Measurements from ENCODE around the gene METRN. TPM values are rescaled to one million over a fixed set of nuclear protein-coding genes. Genes with fewer than 3 reads are reported as not detected.

METRN gene
- total RNA-seq, 1 donor from 2014 or later: 32.2 TPM

DNA sequence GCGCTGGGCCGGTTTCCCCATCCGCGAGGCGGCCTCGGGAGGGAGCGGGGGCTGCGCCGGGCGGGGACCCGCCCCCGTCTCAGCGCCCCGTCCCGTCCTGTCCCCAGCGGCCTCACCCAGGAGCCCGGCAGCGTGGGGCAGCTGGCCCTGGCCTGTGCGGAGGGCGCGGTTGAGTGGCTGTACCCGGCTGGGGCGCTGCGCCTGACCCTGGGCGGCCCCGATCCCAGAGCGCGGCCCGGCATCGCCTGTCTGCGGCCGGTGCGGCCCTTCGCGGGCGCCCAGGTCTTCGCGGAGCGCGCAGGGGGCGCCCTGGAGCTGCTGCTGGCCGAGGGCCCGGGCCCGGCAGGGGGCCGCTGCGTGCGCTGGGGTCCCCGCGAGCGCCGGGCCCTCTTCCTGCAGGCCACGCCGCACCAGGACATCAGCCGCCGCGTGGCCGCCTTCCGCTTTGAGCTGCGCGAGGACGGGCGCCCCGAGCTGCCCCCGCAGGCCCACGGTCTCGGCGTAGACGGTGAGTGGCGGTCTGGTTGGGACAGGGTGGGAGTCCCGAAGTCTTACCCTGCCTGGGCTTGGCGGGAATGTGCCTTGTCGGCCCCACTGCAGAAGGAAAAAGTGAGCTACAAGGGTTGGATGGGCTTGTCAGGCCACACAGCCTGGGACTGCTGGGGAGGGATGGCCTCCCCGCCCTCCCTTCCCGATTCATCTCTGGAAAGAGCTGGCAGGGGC is 720 bp downstream of the METRN start:
- intact Hi-C loops (cut with DNase I): loop anchor here (10.0 kb wide), 1 partner anchor 339 kb away; no protein-coding TSS in a partner anchor
- Histone ChIP-seq H3K4me1 (peaks cover 26% of the 10 kb centered on the region), H3K9me3 (no peaks in the 10 kb centered on the region), H3K27me3 (no peaks in the 10 kb centered on the region), H3K36me3 (no peaks in the 10 kb centered on the region), H3K27ac (no peak overlapping the region), H3K4me3 (peak overlapping the region; percentile 58 to 65)
- TF ChIP-seq POLR2AphosphoS5 (IDR thresholded peaks at IDR 0.05; ENCODE audit: insufficient read depth in 1 of 2, low read depth in 1 of 2) (no peak), POLR2A (IDR thresholded peaks at IDR 0.05) (no peak)
- TF ChIP-seq, protein P1, sequence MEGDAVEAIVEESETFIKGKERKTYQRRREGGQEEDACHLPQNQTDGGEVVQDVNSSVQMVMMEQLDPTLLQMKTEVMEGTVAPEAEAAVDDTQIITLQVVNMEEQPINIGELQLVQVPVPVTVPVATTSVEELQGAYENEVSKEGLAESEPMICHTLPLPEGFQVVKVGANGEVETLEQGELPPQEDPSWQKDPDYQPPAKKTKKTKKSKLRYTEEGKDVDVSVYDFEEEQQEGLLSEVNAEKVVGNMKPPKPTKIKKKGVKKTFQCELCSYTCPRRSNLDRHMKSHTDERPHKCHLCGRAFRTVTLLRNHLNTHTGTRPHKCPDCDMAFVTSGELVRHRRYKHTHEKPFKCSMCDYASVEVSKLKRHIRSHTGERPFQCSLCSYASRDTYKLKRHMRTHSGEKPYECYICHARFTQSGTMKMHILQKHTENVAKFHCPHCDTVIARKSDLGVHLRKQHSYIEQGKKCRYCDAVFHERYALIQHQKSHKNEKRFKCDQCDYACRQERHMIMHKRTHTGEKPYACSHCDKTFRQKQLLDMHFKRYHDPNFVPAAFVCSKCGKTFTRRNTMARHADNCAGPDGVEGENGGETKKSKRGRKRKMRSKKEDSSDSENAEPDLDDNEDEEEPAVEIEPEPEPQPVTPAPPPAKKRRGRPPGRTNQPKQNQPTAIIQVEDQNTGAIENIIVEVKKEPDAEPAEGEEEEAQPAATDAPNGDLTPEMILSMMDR (IDR thresholded peaks at IDR 0.05): no peak
- no peak for DNase-seq (ENCODE audit: extremely low spot score in 2 of 2)

DNA sequence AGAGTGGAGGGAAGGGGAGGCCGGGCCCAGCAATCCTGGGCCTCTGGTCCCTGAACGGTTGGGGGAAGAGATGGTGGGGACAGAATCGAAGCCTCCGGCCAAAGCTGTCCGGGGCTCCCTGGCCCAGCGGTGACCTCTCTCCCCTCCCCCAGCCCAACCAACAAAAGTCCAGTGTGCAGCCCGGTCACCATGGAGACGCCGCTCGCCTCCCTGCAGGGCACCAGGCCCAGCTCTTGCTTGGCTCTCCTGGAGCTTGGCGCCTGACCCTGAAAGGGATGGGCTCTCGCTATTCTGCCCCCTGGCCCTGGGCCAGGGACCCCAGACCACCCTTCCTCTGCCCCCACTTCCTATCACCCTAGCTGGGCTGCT is 1.3 kb downstream of the METRN start:
- TF ChIP-seq, protein P1 (IDR thresholded peaks at IDR 0.05): no peak
- TF ChIP-seq POLR2AphosphoS5 (IDR thresholded peaks at IDR 0.05; ENCODE audit: insufficient read depth in 1 of 2, low read depth in 1 of 2): no peak
- no peak for TF ChIP-seq POLR2A (IDR thresholded peaks at IDR 0.05)
- intact Hi-C loops (cut with DNase I): loop anchor here (10.0 kb wide), 1 partner anchor 339 kb away; no protein-coding TSS in a partner anchor
- no peaks in the 10 kb centered on the region for H3K36me3 ChIP-seq
- H3K4me1 ChIP-seq: peaks cover 27% of the 10 kb centered on the region
- no peaks in the 10 kb centered on the region for H3K9me3 ChIP-seq
- no peak overlapping the region for H3K27ac ChIP-seq
- no peaks in the 10 kb centered on the region for H3K27me3 ChIP-seq
- no peak for DNase-seq (ENCODE audit: extremely low spot score in 2 of 2)
- peak overlapping the region; percentile 58 to 65 for H3K4me3 ChIP-seq

DNA sequence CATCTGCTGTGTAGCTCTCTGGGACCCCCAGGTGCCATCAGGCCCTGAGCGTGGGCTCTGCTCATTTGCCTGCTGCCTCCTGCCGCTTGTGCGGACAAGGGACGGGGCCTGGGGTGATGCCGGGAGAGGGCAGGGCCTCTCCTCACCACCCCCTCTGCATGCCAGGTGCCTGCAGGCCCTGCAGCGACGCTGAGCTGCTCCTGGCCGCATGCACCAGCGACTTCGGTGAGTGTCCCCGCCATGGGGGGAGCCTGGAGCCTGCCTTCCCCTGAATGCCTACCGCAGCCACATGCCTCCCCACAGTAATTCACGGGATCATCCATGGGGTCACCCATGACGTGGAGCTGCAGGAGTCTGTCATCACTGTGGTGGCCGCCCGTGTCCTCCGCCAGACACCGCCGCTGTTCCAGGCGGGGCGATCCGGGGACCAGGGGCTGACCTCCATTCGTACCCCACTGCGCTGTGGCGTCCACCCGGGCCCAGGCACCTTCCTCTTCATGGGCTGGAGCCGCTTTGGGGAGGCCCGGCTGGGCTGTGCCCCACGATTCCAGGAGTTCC is 1.9 kb downstream of the METRN start:
- H3K9me3 ChIP-seq: no peaks in the 10 kb centered on the region
- intact Hi-C loops (cut with DNase I): loop anchor here (10.0 kb wide), 1 partner anchor 338 kb away; no protein-coding TSS in a partner anchor
- no peaks in the 10 kb centered on the region for H3K27me3 ChIP-seq
- no peak for DNase-seq (ENCODE audit: extremely low spot score in 2 of 2)
- H3K4me3 ChIP-seq: no peak overlapping the region
- peaks cover 32% of the 10 kb centered on the region for H3K4me1 ChIP-seq
- TF ChIP-seq POLR2A (IDR thresholded peaks at IDR 0.05): no peak
- TF ChIP-seq, protein P1 (IDR thresholded peaks at IDR 0.05): no peak
- no peak overlapping the region for H3K27ac ChIP-seq
- H3K36me3 ChIP-seq: no peaks in the 10 kb centered on the region

DNA sequence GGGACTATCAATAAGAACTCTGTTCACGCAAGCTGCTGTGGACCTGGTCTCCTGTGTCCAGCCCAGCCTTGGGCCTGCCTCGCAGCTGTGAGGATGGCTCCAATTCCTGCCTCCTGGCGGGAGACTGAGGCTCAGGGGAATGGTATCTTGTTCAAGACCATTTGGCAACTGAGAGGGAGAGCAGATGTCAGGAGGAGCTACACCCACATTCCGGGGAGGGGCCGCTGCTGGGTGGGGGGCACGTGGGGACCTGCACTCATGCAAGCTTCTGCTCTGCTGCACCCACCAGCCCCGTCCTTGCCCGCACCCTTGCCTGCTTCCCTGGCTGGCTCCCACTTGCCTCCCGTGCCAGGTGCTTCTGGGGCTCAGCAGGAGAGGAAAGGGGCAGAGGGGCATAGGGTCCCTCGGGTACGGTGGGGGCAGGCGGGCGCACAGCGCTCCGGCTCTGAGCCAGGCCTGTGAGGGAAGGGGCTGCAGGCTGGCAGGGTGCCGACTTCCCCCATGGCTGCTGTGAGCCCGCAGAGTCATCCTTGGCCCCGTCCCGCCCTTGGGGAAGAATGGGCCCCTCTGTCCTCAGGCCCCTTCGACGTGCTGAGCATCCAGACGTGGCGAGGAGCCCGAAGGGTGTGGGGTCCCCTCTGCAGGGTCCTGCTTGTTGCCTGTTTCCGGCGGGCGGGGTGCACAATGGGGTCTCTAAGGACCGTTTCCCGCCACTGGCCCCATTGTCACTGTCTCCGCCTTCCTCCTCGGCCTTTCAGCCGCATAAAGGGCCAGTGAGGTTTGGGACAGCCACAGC is 2.7 kb downstream of the METRN start:
- H3K36me3 ChIP-seq: no peaks in the 10 kb centered on the region
- no peak for DNase-seq (ENCODE audit: extremely low spot score in 2 of 2)
- no peak overlapping the region for H3K27ac ChIP-seq
- peaks cover 40% of the 10 kb centered on the region for H3K4me1 ChIP-seq
- H3K9me3 ChIP-seq: no peaks in the 10 kb centered on the region
- intact Hi-C loops (cut with DNase I): loop anchor here (10.0 kb wide), 1 partner anchor 337 kb away; no protein-coding TSS in a partner anchor
- H3K4me3 ChIP-seq: no peak overlapping the region
- no peak for TF ChIP-seq POLR2AphosphoS5 (IDR thresholded peaks at IDR 0.05; ENCODE audit: insufficient read depth in 1 of 2, low read depth in 1 of 2)
- TF ChIP-seq, protein P1 (IDR thresholded peaks at IDR 0.05): no peak
- TF ChIP-seq POLR2A (IDR thresholded peaks at IDR 0.05): no peak
- no peaks in the 10 kb centered on the region for H3K27me3 ChIP-seq

Data from vagina (tissue), 2 donors.